GM19372 (cell line): ENCODE measurements around the gene ENTPD5.
"Not testable (repeated sequence)": the region's sequence is repeated elsewhere in the genome, so short reads cannot be mapped to it uniquely, and the experiment has no call there.

Experiments used
- ATAC-seq: cut with Tn5 transposase; IDR thresholded peaks from one replicate; pipeline ENCODE4 v1.9.1; 2021; ENCODE audit warnings: mild to moderate bottlenecking, low read depth, moderate library complexity; ENCODE audit not compliant: unreplicated experiment

Gene ENTPD5

GRCh38 chr14:74008843-74009499 is 10.1 kb downstream of the ENTPD5 start:
- no peak for ATAC-seq

GRCh38 chr14:74005664-74006063 is 13.4 kb downstream of the ENTPD5 start:
- not testable (repeated sequence) for ATAC-seq

GRCh38 chr14:73998726-73999125 is 20.4 kb downstream of the ENTPD5 start:
- ATAC-seq: no peak

- no peak for ATAC-seq
Measured at GRCh38 chr14:73997944-73998447, 21.1 kb downstream of the ENTPD5 start.

GRCh38 chr14:73997108-73997943 is 21.8 kb downstream of the ENTPD5 start:
- ATAC-seq: no peak

- no peak for ATAC-seq
Measured at GRCh38 chr14:73996731-73997107, 22.4 kb downstream of the ENTPD5 start.

GRCh38 chr14:73995977-73996378 is 23.1 kb downstream of the ENTPD5 start:
- ATAC-seq: no peak

GRCh38 chr14:73994926-73995325 is 24.2 kb downstream of the ENTPD5 start:
- ATAC-seq: not testable (repeated sequence)

- no peak for ATAC-seq
Measured at GRCh38 chr14:73991092-73991491, 28.0 kb downstream of the ENTPD5 start.

- ATAC-seq: not testable (repeated sequence)
Measured at GRCh38 chr14:73988656-73989055, 30.4 kb downstream of the ENTPD5 start.

GRCh38 chr14:73988065-73988464 is 31.0 kb downstream of the ENTPD5 start:
- no peak for ATAC-seq

GRCh38 chr14:73977896-73978295 is 41.2 kb downstream of the ENTPD5 start:
- ATAC-seq: no peak

- ATAC-seq: no peak
Measured at GRCh38 chr14:73976125-73976524, 43.0 kb downstream of the ENTPD5 start.

GRCh38 chr14:73973497-73973896 is 45.6 kb downstream of the ENTPD5 start:
- ATAC-seq: no peak

GRCh38 chr14:73968885-73969284 is 50.2 kb downstream of the ENTPD5 start:
- ATAC-seq: no peak

- no peak for ATAC-seq
Measured at GRCh38 chr14:73965216-73965615, 53.9 kb downstream of the ENTPD5 start.

GRCh38 chr14:73961192-73961591 is 57.9 kb downstream of the ENTPD5 start:
- no peak for ATAC-seq

GRCh38 chr14:73958591-73958990 is 60.5 kb downstream of the ENTPD5 start:
- ATAC-seq: no peak

GRCh38 chr14:73955674-73956073 is 63.4 kb downstream of the ENTPD5 start:
- no peak for ATAC-seq

- no peak for ATAC-seq
Measured at GRCh38 chr14:73953731-73954130, 65.4 kb downstream of the ENTPD5 start.
